H1 (cell line): ENCODE results near the gene NSUN6. TPM values are rescaled to one million over a fixed set of nuclear protein-coding genes. Genes with fewer than 3 reads are reported as not detected.

Experiments used
- CREB1 ChIP-seq: IDR thresholded peaks from 2 replicates; pipeline ENCODE4 v1.6.1; 2012; ENCODE audit warnings: inconsistent platforms
- MAFK ChIP-seq: IDR thresholded peaks from 2 replicates; pipeline ENCODE4 v1.6.1; 2012; ENCODE audit warnings: low read depth, mild to moderate bottlenecking, improper control_type of control experiment, low read length
- PHF8 ChIP-seq: fragments of 200-600 bp; sonication (generic); conservative IDR thresholded peaks from 2 replicates; pipeline ENCODE4 v1.7.1; 2012; ENCODE audit warnings: low read depth, mild to moderate bottlenecking, inconsistent platforms, low read length, moderate library complexity
- RXRA ChIP-seq: IDR thresholded peaks from 2 replicates; pipeline ENCODE4 v1.6.1; 2011; ENCODE audit warnings: low read depth, mild to moderate bottlenecking, low read length, moderate library complexity; ENCODE audit not compliant: insufficient read depth
- polyA plus RNA-seq, 7 experiments: library from polyadenylated mRNA; depleted of rRNA in 3 of 7; stranded (reverse) in 5 of 7; unstranded in 2 of 7; fragments of >200 nt in 5 of 7; fragments of 200-250 nt in 2 of 7; gene quantifications; 1 replicate in 5 of 7; 2 replicates in 1 of 7; 4 replicates in 1 of 7; pipeline versions ENCODE4 v1.2.1 to v1.2.3, GENCODE V29; 2011 to 2013; ENCODE audit warnings: missing spikeins in 2 of 7, mixed read lengths in 2 of 7
- total RNA-seq: library from RNA; stranded (reverse); fragmentation: NEBNext Ultra II Directional; extraction: Animal tissue kit (Norgen Biotek cat#: 25700); gene quantifications from 2 replicates; pipeline ENCODE4 v1.2.1, GENCODE V29; 2021
- TF ChIP-seq, protein P1 (sequence below): fragments of 300-600 bp; sonication (generic); IDR thresholded peaks from 2 replicates; pipeline ENCODE4 v1.7.1; 2012; ENCODE audit warnings: low read length, moderate library complexity, mild to moderate bottlenecking, inconsistent platforms; ENCODE audit not compliant: insufficient replicate concordance

The NSUN6 gene
- total and polyA plus RNA-seq, 2 of the 8 experiments (the other 6 are each of a cell fraction or from before 2014, with no cell fraction given) = 5.9 to 14.4 TPM

- TF ChIP-seq, protein P1, sequence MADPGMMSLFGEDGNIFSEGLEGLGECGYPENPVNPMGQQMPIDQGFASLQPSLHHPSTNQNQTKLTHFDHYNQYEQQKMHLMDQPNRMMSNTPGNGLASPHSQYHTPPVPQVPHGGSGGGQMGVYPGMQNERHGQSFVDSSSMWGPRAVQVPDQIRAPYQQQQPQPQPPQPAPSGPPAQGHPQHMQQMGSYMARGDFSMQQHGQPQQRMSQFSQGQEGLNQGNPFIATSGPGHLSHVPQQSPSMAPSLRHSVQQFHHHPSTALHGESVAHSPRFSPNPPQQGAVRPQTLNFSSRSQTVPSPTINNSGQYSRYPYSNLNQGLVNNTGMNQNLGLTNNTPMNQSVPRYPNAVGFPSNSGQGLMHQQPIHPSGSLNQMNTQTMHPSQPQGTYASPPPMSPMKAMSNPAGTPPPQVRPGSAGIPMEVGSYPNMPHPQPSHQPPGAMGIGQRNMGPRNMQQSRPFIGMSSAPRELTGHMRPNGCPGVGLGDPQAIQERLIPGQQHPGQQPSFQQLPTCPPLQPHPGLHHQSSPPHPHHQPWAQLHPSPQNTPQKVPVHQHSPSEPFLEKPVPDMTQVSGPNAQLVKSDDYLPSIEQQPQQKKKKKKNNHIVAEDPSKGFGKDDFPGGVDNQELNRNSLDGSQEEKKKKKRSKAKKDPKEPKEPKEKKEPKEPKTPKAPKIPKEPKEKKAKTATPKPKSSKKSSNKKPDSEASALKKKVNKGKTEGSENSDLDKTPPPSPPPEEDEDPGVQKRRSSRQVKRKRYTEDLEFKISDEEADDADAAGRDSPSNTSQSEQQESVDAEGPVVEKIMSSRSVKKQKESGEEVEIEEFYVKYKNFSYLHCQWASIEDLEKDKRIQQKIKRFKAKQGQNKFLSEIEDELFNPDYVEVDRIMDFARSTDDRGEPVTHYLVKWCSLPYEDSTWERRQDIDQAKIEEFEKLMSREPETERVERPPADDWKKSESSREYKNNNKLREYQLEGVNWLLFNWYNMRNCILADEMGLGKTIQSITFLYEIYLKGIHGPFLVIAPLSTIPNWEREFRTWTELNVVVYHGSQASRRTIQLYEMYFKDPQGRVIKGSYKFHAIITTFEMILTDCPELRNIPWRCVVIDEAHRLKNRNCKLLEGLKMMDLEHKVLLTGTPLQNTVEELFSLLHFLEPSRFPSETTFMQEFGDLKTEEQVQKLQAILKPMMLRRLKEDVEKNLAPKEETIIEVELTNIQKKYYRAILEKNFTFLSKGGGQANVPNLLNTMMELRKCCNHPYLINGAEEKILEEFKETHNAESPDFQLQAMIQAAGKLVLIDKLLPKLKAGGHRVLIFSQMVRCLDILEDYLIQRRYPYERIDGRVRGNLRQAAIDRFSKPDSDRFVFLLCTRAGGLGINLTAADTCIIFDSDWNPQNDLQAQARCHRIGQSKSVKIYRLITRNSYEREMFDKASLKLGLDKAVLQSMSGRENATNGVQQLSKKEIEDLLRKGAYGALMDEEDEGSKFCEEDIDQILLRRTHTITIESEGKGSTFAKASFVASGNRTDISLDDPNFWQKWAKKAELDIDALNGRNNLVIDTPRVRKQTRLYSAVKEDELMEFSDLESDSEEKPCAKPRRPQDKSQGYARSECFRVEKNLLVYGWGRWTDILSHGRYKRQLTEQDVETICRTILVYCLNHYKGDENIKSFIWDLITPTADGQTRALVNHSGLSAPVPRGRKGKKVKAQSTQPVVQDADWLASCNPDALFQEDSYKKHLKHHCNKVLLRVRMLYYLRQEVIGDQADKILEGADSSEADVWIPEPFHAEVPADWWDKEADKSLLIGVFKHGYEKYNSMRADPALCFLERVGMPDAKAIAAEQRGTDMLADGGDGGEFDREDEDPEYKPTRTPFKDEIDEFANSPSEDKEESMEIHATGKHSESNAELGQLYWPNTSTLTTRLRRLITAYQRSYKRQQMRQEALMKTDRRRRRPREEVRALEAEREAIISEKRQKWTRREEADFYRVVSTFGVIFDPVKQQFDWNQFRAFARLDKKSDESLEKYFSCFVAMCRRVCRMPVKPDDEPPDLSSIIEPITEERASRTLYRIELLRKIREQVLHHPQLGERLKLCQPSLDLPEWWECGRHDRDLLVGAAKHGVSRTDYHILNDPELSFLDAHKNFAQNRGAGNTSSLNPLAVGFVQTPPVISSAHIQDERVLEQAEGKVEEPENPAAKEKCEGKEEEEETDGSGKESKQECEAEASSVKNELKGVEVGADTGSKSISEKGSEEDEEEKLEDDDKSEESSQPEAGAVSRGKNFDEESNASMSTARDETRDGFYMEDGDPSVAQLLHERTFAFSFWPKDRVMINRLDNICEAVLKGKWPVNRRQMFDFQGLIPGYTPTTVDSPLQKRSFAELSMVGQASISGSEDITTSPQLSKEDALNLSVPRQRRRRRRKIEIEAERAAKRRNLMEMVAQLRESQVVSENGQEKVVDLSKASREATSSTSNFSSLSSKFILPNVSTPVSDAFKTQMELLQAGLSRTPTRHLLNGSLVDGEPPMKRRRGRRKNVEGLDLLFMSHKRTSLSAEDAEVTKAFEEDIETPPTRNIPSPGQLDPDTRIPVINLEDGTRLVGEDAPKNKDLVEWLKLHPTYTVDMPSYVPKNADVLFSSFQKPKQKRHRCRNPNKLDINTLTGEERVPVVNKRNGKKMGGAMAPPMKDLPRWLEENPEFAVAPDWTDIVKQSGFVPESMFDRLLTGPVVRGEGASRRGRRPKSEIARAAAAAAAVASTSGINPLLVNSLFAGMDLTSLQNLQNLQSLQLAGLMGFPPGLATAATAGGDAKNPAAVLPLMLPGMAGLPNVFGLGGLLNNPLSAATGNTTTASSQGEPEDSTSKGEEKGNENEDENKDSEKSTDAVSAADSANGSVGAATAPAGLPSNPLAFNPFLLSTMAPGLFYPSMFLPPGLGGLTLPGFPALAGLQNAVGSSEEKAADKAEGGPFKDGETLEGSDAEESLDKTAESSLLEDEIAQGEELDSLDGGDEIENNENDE = no peak
- no peak for TF ChIP-seq MAFK
- TF ChIP-seq PHF8 = no peak
- TF ChIP-seq CREB1 = no peak
- TF ChIP-seq RXRA = no peak
Observed at GRCh38 chr10:18505456-18506118, 145.8 kb downstream of the NSUN6 start (continued).
